D721Med (cell line): ENCODE data around the gene OR52L1.

Experiments
- DNase-seq: peaks from one replicate; pipeline ENCODE4 v3.0.0; 2011; ENCODE audit warnings: low spot score; ENCODE audit not compliant: insufficient read length
- FAIRE-seq: peaks from 2 replicates; lab custom pipeline; 2011; peaks lifted over from hg19 to GRCh38; lab: Jason Lieb, UNC
- TF ChIP-seq, protein P1 (sequence below): IDR thresholded peaks from 2 replicates; pipeline ENCODE4 v1.5.1; 2012; ENCODE audit warnings: mild to moderate bottlenecking, control low read depth; ENCODE audit not compliant: insufficient read depth; ENCODE audit errors: missing control alignments

OR52L1 gene

DNA sequence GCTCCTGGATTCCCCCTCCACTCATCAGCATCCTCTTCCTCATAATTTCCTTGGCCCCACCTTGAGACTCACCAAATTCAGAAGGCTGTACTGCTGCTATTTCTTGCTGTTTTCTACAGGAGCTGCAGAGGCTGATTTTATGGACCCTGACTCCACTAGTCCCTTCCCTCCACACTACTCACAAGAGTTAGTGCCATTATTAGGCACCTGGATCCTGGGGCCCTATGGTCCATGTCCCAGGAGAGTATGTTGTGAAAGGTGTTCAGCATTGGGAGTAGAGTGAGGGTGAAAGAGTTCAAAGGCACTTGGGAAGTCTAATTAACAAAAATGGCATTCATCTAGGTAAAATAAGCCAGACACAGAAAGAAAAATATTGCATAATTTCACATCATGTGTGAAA is 20.1 kb upstream of the OR52L1 start, which contains the start of gene OR56A4:
Gene OR56A4, minus strand, starts transcription at position 101 of the 400 bp plus-strand sequence. CDS start 3,954 bp downstream, outside the sequence.
- TF ChIP-seq, protein P1, sequence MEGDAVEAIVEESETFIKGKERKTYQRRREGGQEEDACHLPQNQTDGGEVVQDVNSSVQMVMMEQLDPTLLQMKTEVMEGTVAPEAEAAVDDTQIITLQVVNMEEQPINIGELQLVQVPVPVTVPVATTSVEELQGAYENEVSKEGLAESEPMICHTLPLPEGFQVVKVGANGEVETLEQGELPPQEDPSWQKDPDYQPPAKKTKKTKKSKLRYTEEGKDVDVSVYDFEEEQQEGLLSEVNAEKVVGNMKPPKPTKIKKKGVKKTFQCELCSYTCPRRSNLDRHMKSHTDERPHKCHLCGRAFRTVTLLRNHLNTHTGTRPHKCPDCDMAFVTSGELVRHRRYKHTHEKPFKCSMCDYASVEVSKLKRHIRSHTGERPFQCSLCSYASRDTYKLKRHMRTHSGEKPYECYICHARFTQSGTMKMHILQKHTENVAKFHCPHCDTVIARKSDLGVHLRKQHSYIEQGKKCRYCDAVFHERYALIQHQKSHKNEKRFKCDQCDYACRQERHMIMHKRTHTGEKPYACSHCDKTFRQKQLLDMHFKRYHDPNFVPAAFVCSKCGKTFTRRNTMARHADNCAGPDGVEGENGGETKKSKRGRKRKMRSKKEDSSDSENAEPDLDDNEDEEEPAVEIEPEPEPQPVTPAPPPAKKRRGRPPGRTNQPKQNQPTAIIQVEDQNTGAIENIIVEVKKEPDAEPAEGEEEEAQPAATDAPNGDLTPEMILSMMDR, result no peak
- FAIRE-seq (no peak), DNase-seq (no peak)

DNA sequence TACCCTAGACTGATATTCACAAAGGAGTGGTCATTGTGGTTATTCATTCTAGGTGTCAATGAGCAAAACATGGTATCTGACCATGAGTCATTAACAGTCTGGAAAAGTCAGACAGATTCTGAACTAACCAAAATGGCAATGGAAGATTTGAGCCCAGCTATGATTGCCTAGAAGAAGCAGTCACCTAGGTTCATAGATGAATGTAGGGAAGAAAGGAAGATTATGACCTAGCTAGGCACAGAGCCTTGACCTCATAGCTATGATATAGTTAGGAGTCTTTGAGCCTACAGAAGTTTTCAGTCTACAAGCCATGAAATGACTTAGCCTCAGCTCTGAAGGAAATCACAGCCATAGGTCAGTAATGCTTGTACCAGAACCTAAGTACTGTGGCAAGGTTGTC is 19.6 kb upstream of the OR52L1 start:
- DNase-seq (no peak), FAIRE-seq (no peak)
- TF ChIP-seq, protein P1, result no peak

- FAIRE-seq, result no peak
- DNase-seq, result no peak
- TF ChIP-seq, protein P1, result no peak
Observed at GRCh38 chr11:6002202-6002699, 15.5 kb upstream of the OR52L1 start.

DNA sequence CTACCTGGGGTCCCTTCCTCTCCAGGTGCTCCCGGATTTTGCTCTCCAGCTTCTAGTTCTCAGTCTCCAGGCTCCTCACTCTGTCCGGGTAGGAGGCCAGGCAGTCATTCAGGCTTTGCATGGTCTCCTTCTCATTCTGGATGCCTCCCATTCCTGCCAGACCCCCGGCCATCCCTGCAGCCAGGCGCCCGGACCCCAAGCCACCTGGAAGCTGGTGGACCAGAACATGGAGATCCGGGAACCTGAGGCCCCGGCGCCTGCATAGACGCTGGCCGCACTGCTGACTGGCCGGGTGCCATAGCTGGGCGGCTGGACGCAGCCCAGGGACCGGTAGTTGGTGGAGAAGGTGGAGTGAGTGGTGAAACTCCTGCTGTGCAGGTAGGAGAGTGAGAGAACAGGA is 8.0 kb upstream of the OR52L1 start:
- no peak for FAIRE-seq
- DNase-seq, result no peak
- TF ChIP-seq, protein P1, result no peak

DNA sequence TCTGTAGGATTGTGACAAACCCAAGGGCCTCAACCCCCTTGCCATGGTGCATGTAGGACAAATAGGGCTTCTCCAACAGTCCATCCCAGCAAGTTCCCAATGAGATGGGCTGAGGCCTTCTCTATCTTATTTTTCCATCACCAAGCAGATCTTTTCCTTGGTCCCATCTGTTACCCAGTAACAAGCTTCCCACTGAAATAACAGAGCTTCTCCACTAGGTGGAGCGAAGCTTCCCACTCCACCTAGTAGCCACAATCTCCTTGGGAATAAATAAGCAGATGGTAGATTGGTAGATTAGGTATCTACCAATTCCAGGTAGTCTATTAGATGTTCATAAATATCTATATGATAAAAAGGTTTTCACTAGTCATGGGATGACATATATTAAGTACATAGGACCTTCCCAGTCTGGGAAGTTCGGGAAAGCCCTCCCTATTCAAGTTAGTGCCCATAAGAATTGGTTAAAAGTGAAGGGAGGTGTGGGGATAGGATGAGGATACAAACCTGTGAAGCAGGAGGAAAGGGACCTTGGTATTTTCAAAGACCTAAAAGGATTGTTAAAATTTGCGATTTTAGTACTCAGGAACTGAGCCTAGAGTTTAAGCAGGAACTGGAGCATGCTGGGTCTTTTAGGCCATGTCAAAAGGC is 5.9 kb upstream of the OR52L1 start:
- TF ChIP-seq, protein P1, result peak; percentile 31
- no peak for DNase-seq

GRCh38 chr11:5992150-5992549 is 5.4 kb upstream of the OR52L1 start:
- DNase-seq (no peak), FAIRE-seq (no peak)
- TF ChIP-seq, protein P1, result no peak

More for the DNA sequence above, 5.9 kb upstream of the OR52L1 start:
- no peak for FAIRE-seq

GRCh38 chr11:5989203-5989602 is 2.4 kb upstream of the OR52L1 start:
- no peak for DNase-seq
- no peak for FAIRE-seq
- TF ChIP-seq, protein P1, result no peak
